Hematopoietic multipotent progenitor cell treated with erythropoietin and hydrocortisone succinate and interleukin-3 and kit ligand, for 8 days (in vitro differentiated cells): ENCODE measurements around the gene GAK.

Experiments
- DNase-seq: peaks from one replicate; pipeline ENCODE4 v3.0.0-alpha.2; 2015

Gene GAK

GRCh38 chr4:905485-906338, 26.4 kb downstream of the GAK start:
- DNase-seq: no peak

- DNase-seq: no peak
Measured at GRCh38 chr4:903066-904046, 28.8 kb downstream of the GAK start.

- DNase-seq: no peak
Measured at GRCh38 chr4:901192-901910, 30.8 kb downstream of the GAK start.

GRCh38 chr4:900721-901120, 31.4 kb downstream of the GAK start:
- no peak for DNase-seq

GRCh38 chr4:900073-900472, 32.0 kb downstream of the GAK start:
- DNase-seq: no peak

GRCh38 chr4:899556-899906, 32.6 kb downstream of the GAK start:
- no peak for DNase-seq

- no peak for DNase-seq
Measured at GRCh38 chr4:898869-899555, 33.1 kb downstream of the GAK start.

- no peak for DNase-seq
Measured at GRCh38 chr4:898123-898522, 34.0 kb downstream of the GAK start.

- no peak for DNase-seq
Measured at GRCh38 chr4:896630-897029, 35.5 kb downstream of the GAK start.

GRCh38 chr4:896216-896615, 35.9 kb downstream of the GAK start:
- DNase-seq: no peak

- DNase-seq: no peak
Measured at GRCh38 chr4:895596-895995, 36.5 kb downstream of the GAK start.

- no peak for DNase-seq
Measured at GRCh38 chr4:893995-894705, 38.0 kb downstream of the GAK start.

GRCh38 chr4:893276-893994, 38.7 kb downstream of the GAK start:
- no peak for DNase-seq

- DNase-seq: no peak
Measured at GRCh38 chr4:892780-893179, 39.3 kb downstream of the GAK start.

GRCh38 chr4:891747-892146, 40.4 kb downstream of the GAK start:
- DNase-seq: peak; percentile 17

- DNase-seq: no peak
Measured at GRCh38 chr4:890036-890695, 42.0 kb downstream of the GAK start.

GRCh38 chr4:889516-889915, 42.6 kb downstream of the GAK start:
- no peak for DNase-seq

- DNase-seq: no peak
Measured at GRCh38 chr4:888029-888428, 44.1 kb downstream of the GAK start.

- DNase-seq: no peak
Measured at GRCh38 chr4:887034-887763, 44.9 kb downstream of the GAK start.

GRCh38 chr4:886244-886643, 45.9 kb downstream of the GAK start:
- no peak for DNase-seq
